GM12865 (cell line): ENCODE measurements around the gene KLHL21.

Experiments used
- DNase-seq: peaks from one replicate; pipeline ENCODE4 v3.0.0; 2010; ENCODE audit warnings: low read depth
- H3K4me3 ChIP-seq: 2 replicates; pipeline ENCODE4 v1.5.1; 2011; ENCODE audit warnings: mild to moderate bottlenecking, low read depth, low read length, control low read depth
- TF ChIP-seq, protein P1 (sequence below): IDR thresholded peaks from 2 replicates; pipeline ENCODE4 v1.5.1; 2011; ENCODE audit warnings: low read length, control low read depth, low read depth, inconsistent platforms; ENCODE audit not compliant: insufficient read depth; ENCODE audit errors: missing control alignments

KLHL21 gene

GRCh38 chr1:6631058-6631457 is 28.4 kb upstream of the KLHL21 start:
- TF ChIP-seq, protein P1, sequence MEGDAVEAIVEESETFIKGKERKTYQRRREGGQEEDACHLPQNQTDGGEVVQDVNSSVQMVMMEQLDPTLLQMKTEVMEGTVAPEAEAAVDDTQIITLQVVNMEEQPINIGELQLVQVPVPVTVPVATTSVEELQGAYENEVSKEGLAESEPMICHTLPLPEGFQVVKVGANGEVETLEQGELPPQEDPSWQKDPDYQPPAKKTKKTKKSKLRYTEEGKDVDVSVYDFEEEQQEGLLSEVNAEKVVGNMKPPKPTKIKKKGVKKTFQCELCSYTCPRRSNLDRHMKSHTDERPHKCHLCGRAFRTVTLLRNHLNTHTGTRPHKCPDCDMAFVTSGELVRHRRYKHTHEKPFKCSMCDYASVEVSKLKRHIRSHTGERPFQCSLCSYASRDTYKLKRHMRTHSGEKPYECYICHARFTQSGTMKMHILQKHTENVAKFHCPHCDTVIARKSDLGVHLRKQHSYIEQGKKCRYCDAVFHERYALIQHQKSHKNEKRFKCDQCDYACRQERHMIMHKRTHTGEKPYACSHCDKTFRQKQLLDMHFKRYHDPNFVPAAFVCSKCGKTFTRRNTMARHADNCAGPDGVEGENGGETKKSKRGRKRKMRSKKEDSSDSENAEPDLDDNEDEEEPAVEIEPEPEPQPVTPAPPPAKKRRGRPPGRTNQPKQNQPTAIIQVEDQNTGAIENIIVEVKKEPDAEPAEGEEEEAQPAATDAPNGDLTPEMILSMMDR, result no peak
- no peak for DNase-seq
- H3K4me3 ChIP-seq, result no peak overlapping the region

GRCh38 chr1:6630027-6630426 is 27.4 kb upstream of the KLHL21 start:
- H3K4me3 ChIP-seq, result no peak overlapping the region
- DNase-seq, result no peak
- TF ChIP-seq, protein P1, result no peak

DNA sequence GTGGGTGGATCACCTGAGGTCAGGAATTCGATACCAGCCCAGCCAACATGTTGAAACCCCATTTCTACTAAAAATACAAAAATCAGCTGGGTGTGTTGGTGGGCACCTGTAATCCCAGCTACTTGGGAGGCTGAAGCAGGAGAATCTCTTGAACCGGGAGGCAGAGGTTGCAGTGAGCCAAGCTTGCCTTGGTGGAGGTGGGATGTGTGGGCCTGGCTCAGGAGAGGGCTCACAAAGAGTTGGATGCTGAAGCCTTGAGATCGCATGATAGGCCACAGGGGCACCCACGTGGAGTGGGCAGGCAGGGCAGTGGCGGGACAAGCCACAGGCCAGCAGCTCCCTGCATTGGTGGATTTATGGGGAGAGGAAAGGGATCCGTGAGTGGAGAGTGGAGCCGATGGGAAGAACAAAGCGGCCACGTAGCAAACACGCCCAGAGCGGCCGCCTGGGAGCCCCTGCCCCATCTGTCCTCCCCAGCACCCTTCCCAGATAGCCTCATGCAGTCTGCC is 26.4 kb upstream of the KLHL21 start:
- TF ChIP-seq, protein P1, result no peak
- no peak overlapping the region for H3K4me3 ChIP-seq
- no peak for DNase-seq

DNA sequence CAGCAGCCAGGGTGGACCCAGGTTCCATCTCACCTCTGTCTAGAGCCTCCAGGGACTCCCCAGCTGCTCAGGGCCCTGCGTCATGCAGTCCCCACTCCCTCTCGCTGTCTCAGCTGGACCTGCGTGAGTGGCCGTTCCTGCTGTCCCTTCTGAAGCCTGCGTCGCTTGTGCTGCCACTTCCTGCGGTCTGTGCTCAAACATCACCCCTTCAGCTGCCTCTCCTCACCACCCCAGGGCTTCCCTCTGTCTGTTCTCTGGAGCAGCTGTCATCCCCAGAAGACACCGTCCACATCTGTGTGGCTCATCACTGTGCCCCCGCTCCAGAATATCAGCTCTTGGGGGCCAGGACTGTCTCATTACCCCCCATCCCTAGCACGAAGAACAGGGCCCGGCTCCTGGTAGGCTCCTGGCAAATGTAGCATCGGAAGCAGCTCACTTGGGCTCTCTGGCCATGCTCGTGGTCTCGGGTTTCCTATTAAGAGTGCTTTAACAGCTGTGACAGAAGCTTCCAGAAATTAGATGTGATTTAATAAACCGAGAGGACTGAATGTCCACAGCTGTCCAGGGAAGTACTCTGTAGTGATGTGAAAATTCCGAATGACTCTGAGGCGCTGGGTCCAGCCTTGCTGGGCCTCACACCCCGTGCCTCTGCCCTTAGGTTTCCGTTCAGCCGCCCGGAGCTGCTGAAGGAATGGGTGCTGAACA is 25.3 kb upstream of the KLHL21 start:
- no peak overlapping the region for H3K4me3 ChIP-seq
- TF ChIP-seq, protein P1, result no peak
- DNase-seq, result no peak

DNA sequence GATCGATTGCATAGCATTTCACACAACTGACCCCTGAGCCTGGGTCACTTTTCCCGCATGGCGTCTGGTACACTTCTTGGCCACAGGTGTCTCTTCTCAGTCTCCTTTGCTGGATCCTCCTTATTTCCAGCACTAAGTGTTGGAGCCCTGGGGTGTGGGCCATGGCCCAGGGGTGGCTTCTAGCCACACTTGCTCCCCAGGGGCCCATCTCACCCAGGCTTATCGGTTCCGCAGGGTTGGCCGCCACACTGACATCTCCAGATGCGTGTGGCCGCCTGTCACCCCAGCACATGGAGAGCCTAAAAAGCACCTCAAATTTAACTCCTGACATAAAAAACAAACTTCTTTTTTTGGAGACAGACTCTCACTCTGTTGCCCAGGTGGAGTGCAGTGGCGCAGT is 24.4 kb upstream of the KLHL21 start:
- H3K4me3 ChIP-seq, result no peak overlapping the region
- DNase-seq, result no peak

GRCh38 chr1:6625584-6626149 is 23.0 kb upstream of the KLHL21 start:
- DNase-seq, result peak; percentile 36
- peak overlapping the region; percentile 82 for H3K4me3 ChIP-seq
- TF ChIP-seq, protein P1, result no peak

More for the DNA sequence above, 24.4 kb upstream of the KLHL21 start:
- TF ChIP-seq, protein P1, result no peak
